Measurements from ENCODE around the gene GIPC1. TPM values are rescaled to one million over a fixed set of nuclear protein-coding genes. Genes with fewer than 3 reads are reported as not detected.
A peak's percentile ranks its signal among the peaks of the same experiment; 100 is the strongest.

GIPC1 gene
- total RNA-seq, 1 experiment from 2014 or later, result 160 TPM

- DNase-seq (ENCODE audit: low read depth, low spot score), result no peak
- TSS peak; percentile 56 for BruUV-seq (replicated peaks)
- no peak for ATAC-seq
- intact Hi-C loops (cut with micrococcal nuclease; ENCODE audit: unreplicated experiment), result no loop called here
- Histone ChIP-seq H3K36me3 (ENCODE audit: control insufficient read depth, insufficient read depth, low read length) (no peaks in the 10 kb centered on the region; the same call in 1 of the 2 replicates), H3K27ac (ENCODE audit: low read length) (no peak overlapping the region), H3K4me1 (ENCODE audit: control insufficient read depth, insufficient read depth, low read length) (peaks cover 18% of the 10 kb centered on the region), H3K4me3 (ENCODE audit: low read depth in 2 of 2, low read length in 2 of 2) (no peak overlapping the region), H3K27me3 (ENCODE audit: control insufficient read depth, insufficient read depth, low read length) (no peaks in the 10 kb centered on the region), H3K9me3 (ENCODE audit: control insufficient read depth, insufficient read depth, low read depth, low read length) (no peaks in the 10 kb centered on the region)
- in situ Hi-C loops (cut with HindIII; ENCODE audit: low pct_unique_long_range_greater_than_20kb, low sequenced_read_pairs), result no loop called here
- CTCF ChIA-PET, result interaction anchor here (0.6 kb wide), 1 partner anchor 70 kb away, joined by 15 read pairs; no protein-coding TSS in a partner anchor
- TF ChIP-seq TCF7L2 (IDR thresholded peaks at IDR 0.05; ENCODE audit: low read depth, low read length), result no peak
- TF ChIP-seq POLR2AphosphoS5 (IDR thresholded peaks at IDR 0.05; ENCODE audit: low read depth, low read length), result no peak
- TF ChIP-seq SIN3A (IDR thresholded peaks at IDR 0.05; ENCODE audit: borderline replicate concordance, insufficient read depth, low read depth, low read length), result no peak
- no peak for TF ChIP-seq CTCF (IDR thresholded peaks at IDR 0.05)
- TF ChIP-seq REST (IDR thresholded peaks at IDR 0.05; ENCODE audit: insufficient read depth in 1 of 2, low read depth in 2 of 2, low read length in 1 of 2), result no peak
- POLR2A ChIA-PET, result no interaction called here
Observed at GRCh38 chr19:14492756-14493337, 3.1 kb downstream of the GIPC1 start.

GRCh38 chr19:14487370-14488125, 8.4 kb downstream of the GIPC1 start:
- DNase-seq (ENCODE audit: low read depth, low spot score), result no peak
- ChIA-PET CTCF (interaction anchor here (0.7 kb wide), 1 partner anchor 78 kb away, joined by 3 read pairs; no protein-coding TSS in a partner anchor), POLR2A (no interaction called here)
- no peaks in the 10 kb centered on the region; the same call in 1 of the 2 replicates for H3K36me3 ChIP-seq (ENCODE audit: control insufficient read depth, insufficient read depth, low read length)
- H3K27me3 ChIP-seq (ENCODE audit: control insufficient read depth, insufficient read depth, low read length), result no peaks in the 10 kb centered on the region
- H3K9me3 ChIP-seq (ENCODE audit: control insufficient read depth, insufficient read depth, low read depth, low read length), result no peaks in the 10 kb centered on the region
- no peaks in the 10 kb centered on the region for H3K4me1 ChIP-seq (ENCODE audit: control insufficient read depth, insufficient read depth, low read length)
- no TSS peak for BruUV-seq (replicated peaks)
- no peak overlapping the region for H3K27ac ChIP-seq (ENCODE audit: low read length)
- intact Hi-C loops (cut with micrococcal nuclease; ENCODE audit: unreplicated experiment), result no loop called here
- TF ChIP-seq TCF7L2 (IDR thresholded peaks at IDR 0.05; ENCODE audit: low read depth, low read length) (no peak), CTCF (IDR thresholded peaks at IDR 0.05) (no peak), POLR2AphosphoS5 (IDR thresholded peaks at IDR 0.05; ENCODE audit: low read depth, low read length) (no peak), REST (IDR thresholded peaks at IDR 0.05; ENCODE audit: insufficient read depth in 1 of 2, low read depth in 2 of 2, low read length in 1 of 2) (no peak)
- in situ Hi-C loops (cut with HindIII; ENCODE audit: low pct_unique_long_range_greater_than_20kb, low sequenced_read_pairs), result no loop called here
- H3K4me3 ChIP-seq (ENCODE audit: low read depth in 2 of 2, low read length in 2 of 2), result no peak overlapping the region
- ATAC-seq, result no peak

Measured in Panc1 (cell line).